Cardiac septum (tissue), 1 donor: ENCODE results near the gene ZRANB2. TPM values are rescaled to one million over a fixed set of nuclear protein-coding genes. Genes with fewer than 3 reads are reported as not detected.
A peak's percentile ranks its signal among the peaks of the same experiment; 100 is the strongest.

Source experiments
- DNase-seq: peaks from one replicate; pipeline ENCODE4 v3.0.0-alpha.2; 2020; ENCODE audit warnings: low spot score
- intact Hi-C: fragments of 100-400 bp; cut with DNase I; formaldehyde crosslinking; loops from one replicate; pipeline ENCODE4 v1.14.0; 2022
- microRNA-seq: library from miRNA; unstranded; fragments of <30 nt; microRNA quantifications from one replicate; pipeline ENCODE4 v1.2.0, GENCODE V29; 2020
- total RNA-seq: library from RNA; stranded (reverse); fragmentation: NEBNext Ultra II Directional; extraction: Animal tissue kit (Norgen Biotek cat#: 25700); gene quantifications from one replicate; pipeline ENCODE4 v1.2.1, GENCODE V29; 2021
- donor health status: DM: no; HTN: no; CAD: no.

Gene ZRANB2
- total RNA-seq, 1 donor from 2014 or later = 51.2 TPM

DNA sequence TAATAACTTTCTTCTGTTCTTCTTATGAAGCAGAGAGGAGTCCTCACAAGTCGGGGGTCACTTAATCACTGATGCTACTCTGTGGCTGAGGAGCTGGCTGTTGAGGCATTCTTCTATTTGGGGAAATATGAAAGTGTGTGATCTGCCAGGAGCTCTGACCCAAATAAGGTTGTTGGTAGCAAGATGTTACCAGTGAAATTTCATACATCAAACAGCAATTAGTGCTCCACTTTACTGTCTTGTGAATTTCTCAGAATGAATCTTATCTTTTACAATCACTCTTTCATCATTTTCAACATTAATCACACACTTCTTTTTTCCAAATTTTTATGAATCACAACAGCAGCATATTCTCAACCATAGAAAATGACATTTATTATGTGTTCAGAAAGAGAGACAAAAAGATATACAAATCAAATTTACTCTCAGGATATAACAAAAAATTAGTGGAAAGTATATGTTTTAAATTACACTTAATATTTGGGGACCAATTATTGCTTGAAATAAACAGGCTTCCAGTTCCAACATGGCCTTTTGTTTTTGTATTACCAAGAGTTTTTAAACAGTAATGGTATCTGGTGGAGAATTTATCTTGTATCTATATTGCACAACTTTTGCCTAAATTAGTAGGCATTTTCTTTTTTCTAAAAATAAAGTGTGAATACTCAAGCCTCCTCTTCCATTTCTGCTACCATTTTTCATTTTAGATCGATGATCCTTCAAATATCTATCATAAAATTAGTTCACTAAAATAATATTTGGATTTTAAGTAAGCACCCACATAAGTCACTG lies 42.8 kb downstream of the ZRANB2 start:
- no peak for DNase-seq
- intact Hi-C loops = no loop called here

DNA sequence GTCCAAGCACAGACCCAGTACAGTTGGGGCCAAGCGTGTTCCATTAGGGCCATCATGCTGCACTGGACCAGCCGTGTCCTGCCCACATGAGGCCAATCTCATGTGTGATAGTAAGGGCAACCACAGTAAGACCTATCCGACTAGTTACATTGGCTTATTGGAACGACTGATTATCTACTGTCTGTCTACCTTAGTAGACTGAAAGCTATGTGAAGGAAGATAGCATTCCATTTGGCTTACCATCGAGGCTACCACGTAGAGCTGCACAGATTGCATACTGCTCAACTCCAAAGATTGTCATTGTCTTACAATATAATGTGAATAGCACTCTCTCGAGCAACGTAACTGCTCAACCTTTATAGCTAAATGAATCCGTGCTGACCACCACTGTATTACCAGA lies 43.8 kb downstream of the ZRANB2 start:
- intact Hi-C loops = no loop called here
- DNase-seq = no peak

DNA sequence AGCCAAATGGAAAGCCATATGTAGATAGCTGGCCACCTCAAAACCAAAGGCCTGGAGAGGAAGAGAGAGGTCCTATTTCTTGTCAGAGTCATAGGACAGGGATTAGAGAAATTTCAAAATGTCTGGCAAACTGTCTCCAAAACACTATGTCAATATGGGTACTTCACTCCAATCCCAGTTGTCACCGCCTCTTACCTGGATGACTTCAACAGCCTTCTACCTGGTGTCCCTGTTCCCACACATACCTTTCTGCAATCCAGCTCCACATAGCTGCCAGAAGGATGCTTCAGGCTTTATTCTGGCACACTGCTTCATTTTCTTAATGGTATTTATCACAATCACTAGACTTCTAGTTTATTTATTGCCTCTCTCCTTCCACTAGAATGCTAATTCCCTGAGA lies 47.7 kb downstream of the ZRANB2 start:
- DNase-seq = no peak
- intact Hi-C loops = no loop called here

DNA sequence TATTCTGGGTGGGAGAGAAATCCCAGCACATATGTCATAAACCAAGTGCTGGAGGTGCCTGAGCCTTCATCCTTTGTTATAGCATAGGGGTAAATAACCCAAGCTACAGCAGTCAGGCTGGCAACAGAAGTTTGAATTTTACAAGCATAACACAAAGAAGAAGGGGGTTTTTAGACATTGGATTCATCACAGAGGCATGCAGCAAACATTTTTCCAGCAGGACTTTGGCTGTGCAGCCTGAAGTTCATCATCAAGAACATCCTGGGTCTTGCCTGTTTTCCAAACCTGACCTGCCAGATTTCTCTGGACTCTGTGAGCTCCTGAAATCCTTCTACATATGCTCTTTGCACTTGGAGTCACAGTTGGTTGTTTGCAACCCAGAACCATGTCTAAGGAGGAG lies 49.4 kb downstream of the ZRANB2 start:
- intact Hi-C loops = no loop called here
- no peak for DNase-seq

GRCh38 chr1:71030026-71030425 lies 50.8 kb downstream of the ZRANB2 start:
- DNase-seq = no peak
- intact Hi-C loops = no loop called here

GRCh38 chr1:71028981-71029380 lies 51.9 kb downstream of the ZRANB2 start:
- intact Hi-C loops = no loop called here
- no peak for DNase-seq

DNA sequence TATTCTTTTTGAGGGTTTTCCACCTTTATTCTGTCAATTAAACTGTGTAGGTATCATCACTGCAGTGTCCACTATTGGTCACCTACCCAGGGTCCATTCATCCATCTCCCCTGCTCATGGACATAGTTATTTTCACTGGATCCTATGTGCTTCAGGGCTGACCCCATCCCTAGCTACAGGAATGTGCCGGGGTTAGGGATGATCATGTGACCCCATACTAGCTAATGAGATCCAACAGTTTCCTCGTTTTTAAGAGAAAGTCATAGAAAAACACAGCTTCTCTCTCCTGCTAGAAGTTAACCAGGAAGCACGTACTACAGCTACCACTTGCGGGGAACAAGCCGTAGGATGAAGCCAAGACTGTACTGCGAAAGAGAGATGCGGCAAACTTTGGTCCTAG lies 52.8 kb downstream of the ZRANB2 start:
- intact Hi-C loops = no loop called here
- no peak for DNase-seq

DNA sequence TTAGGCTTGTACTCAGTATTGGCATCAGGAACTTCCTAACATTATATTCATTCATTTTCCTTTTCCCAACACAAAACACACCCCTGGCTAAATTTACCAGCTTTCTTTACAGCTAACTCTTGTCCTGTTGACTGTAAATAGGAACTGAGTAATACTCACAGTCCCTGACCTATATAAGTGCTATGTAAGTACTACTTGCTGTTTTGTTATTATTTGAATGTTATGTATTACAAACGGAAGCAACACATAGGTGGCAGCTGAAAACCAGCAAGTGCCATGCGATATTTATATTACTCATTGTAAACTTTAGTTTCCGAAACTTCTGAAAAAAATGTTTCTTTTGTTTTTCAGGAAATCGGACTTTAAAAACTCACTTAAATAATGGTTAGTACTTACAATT lies 54.7 kb downstream of the ZRANB2 start:
- DNase-seq = no peak
- intact Hi-C loops = no loop called here

GRCh38 chr1:71023515-71023914 lies 57.3 kb downstream of the ZRANB2 start:
- intact Hi-C loops = no loop called here

GRCh38 chr1:71019233-71019969 lies 61.4 kb downstream of the ZRANB2 start:
- DNase-seq = no peak
- intact Hi-C loops = no loop called here

More at GRCh38 chr1:71023515-71023914, 57.3 kb downstream of the ZRANB2 start:
- no peak for DNase-seq

- DNase-seq = no peak
- intact Hi-C loops = no loop called here
Observed at GRCh38 chr1:71018791-71019190, 62.0 kb downstream of the ZRANB2 start.

GRCh38 chr1:71015745-71016144 lies 65.1 kb downstream of the ZRANB2 start:
- intact Hi-C loops = no loop called here
- no peak for DNase-seq

- no peak for DNase-seq
- intact Hi-C loops = no loop called here
Observed at GRCh38 chr1:71014178-71014579, 66.7 kb downstream of the ZRANB2 start.

Small RNA genes lying within 50 kb of the gene (microRNA-seq; reads per million reads assigned to microRNA genes)
- 370 reads per million, percentile 76 among the genes with 10 or more reads in this experiment for gene MIR186

Other genes starting within 250 kb of the ZRANB2 start
- 1.1 TPM for gene PTGER3, start 33.2 kb downstream of the ZRANB2 start, total RNA-seq